GM12878 (cell line): ENCODE data around the gene KCNC1. TPM values are rescaled to one million over a fixed set of nuclear protein-coding genes. Genes with fewer than 3 reads are reported as not detected.

Experiments used
- ATAC-seq: fragments of 200-7000 bp; cut with Tn5 transposase; 3 replicates; pipeline ENCODE4 v1.9.1; 2020; ENCODE audit warnings: mild to moderate bottlenecking, moderate library complexity
- BruUV-seq: library from RNA; stranded (reverse); fragments of 400-500 nt; replicated peaks from 2 replicates; lab custom pipeline; 2021; lab: Mats Ljungman, UMichigan
- CTCF ChIA-PET: fragments of 300-600 bp; sonication (Branson Sonifier 250); formaldehyde crosslinking; extraction: SDS; loops from one replicate; lab custom pipeline; 2021; ENCODE audit warnings: inconsistent platforms; lab: Yijun Ruan, JAX
- POLR2A ChIA-PET: fragments of 350-600 bp; formaldehyde crosslinking; extraction: SDS; loops from one replicate; lab custom pipeline; 2021; ENCODE audit warnings: inconsistent platforms; lab: Charles Lee
- RAD21 ChIA-PET: fragments of 300-600 bp; sonication (Branson Sonifier 250); formaldehyde crosslinking; loops from one replicate; lab custom pipeline; 2023; ENCODE audit warnings: antibody characterized with exemption; ENCODE audit not compliant: unreplicated experiment; lab: Charles Lee
- SMC1A ChIA-PET: fragments of 300-600 bp; sonication (Branson Sonifier 250); formaldehyde crosslinking; loops from one replicate; lab custom pipeline; 2023; ENCODE audit not compliant: unreplicated experiment, uncharacterized antibody; lab: Charles Lee
- DNase-seq: peaks from one replicate; pipeline ENCODE4 v3.0.0-alpha.2; 2011; ENCODE audit warnings: low read depth, low spot score
- FAIRE-seq: peaks from 3 replicates; lab custom pipeline; 2011; peaks lifted over from hg19 to GRCh38; lab: Jason Lieb, UNC
- H2AFZ ChIP-seq: 2 replicates; pipeline ENCODE4 v1.6.0; 2011; ENCODE audit warnings: low read depth, low read length, control low read depth; ENCODE audit not compliant: control insufficient read depth
- H3K27ac ChIP-seq: 2 replicates; pipeline ENCODE4 v1.5.1; 2011; ENCODE audit warnings: control low read depth; ENCODE audit not compliant: control insufficient read depth, insufficient read depth
- H3K27me3 ChIP-seq, 2 experiments: replicated peaks in 1 of 2; 2 replicates each; pipeline versions ENCODE4 v1.6.0 to v1.6.1; 2011; ENCODE audit warnings: low read length in 1 of 2; ENCODE audit not compliant: control insufficient read depth in 2 of 2, insufficient read depth in 2 of 2
- H3K36me3 ChIP-seq, 2 experiments: 2 replicates each; pipeline ENCODE4 v1.5.1; 2011; ENCODE audit warnings: low read length in 1 of 2; ENCODE audit not compliant: control insufficient read depth in 2 of 2, insufficient read depth in 2 of 2
- H3K4me1 ChIP-seq: 2 replicates; pipeline ENCODE4 v1.6.1; 2011; ENCODE audit warnings: mild to moderate bottlenecking, low read length, moderate library complexity, mixed read lengths; ENCODE audit not compliant: control insufficient read depth, insufficient read depth
- H3K4me2 ChIP-seq: 2 replicates; pipeline ENCODE4 v1.6.0; 2011; ENCODE audit warnings: control low read depth; ENCODE audit not compliant: control insufficient read depth, insufficient read depth
- H3K4me3 ChIP-seq: fragments of 200-600 bp; sonication (generic); 2 replicates; pipeline ENCODE4 v1.5.1; 2016
- H3K79me2 ChIP-seq: 2 replicates; pipeline ENCODE4 v1.6.0; 2011; ENCODE audit warnings: low read length; ENCODE audit not compliant: control insufficient read depth, insufficient read depth
- H3K9ac ChIP-seq: 2 replicates; pipeline ENCODE4 v1.8.0; 2011; ENCODE audit warnings: low read length, control low read depth, mixed read lengths; ENCODE audit not compliant: control insufficient read depth, insufficient read depth
- H3K9me3 ChIP-seq: replicated peaks from 3 replicates; pipeline ENCODE4 v1.5.1; 2011; ENCODE audit warnings: mild to moderate bottlenecking, low read length; ENCODE audit not compliant: control insufficient read depth, insufficient read depth
- H4K20me1 ChIP-seq: 2 replicates; pipeline ENCODE4 v1.6.0; 2011; ENCODE audit not compliant: control insufficient read depth, insufficient read depth
- BACH1 ChIP-seq: fragments of 450-650 bp; IDR thresholded peaks from 2 replicates; pipeline ENCODE4 v1.6.1; 2017; ENCODE audit warnings: mild to moderate bottlenecking, borderline replicate concordance
- CBX3 ChIP-seq: fragments of 200-600 bp; sonication (generic); IDR thresholded peaks from 2 replicates; pipeline ENCODE4 v1.6.1; 2016; ENCODE audit warnings: low read depth, borderline replicate concordance
- DPF2 ChIP-seq: fragments of 450-650 bp; IDR thresholded peaks from 2 replicates; pipeline ENCODE4 v1.6.1; 2017; ENCODE audit warnings: mild to moderate bottlenecking
- FOXM1 ChIP-seq: IDR thresholded peaks from 2 replicates; pipeline ENCODE4 v1.6.1; 2012; ENCODE audit warnings: low read depth, mild to moderate bottlenecking, inconsistent platforms, low read length, moderate library complexity
- MTA3 ChIP-seq: IDR thresholded peaks from 2 replicates; pipeline ENCODE4 v1.6.1; 2012; ENCODE audit warnings: low read length, inconsistent platforms, borderline replicate concordance
- NFYB ChIP-seq: IDR thresholded peaks from 2 replicates; pipeline ENCODE4 v1.6.1; 2011; ENCODE audit warnings: low read depth, mild to moderate bottlenecking, low read length, improper control_type of control experiment, moderate library complexity; ENCODE audit not compliant: insufficient read depth
- POLR2AphosphoS5 ChIP-seq: IDR thresholded peaks from 2 replicates; pipeline ENCODE4 v1.6.1; 2011; ENCODE audit warnings: mild to moderate bottlenecking, low read length, inconsistent platforms
- SMAD1 ChIP-seq: fragments of 450-650 bp; IDR thresholded peaks from 2 replicates; pipeline ENCODE4 v1.6.1; 2018; ENCODE audit warnings: mild to moderate bottlenecking, low read depth; ENCODE audit not compliant: partially characterized antibody
- SMAD5 ChIP-seq: IDR thresholded peaks from 2 replicates; pipeline ENCODE4 v1.6.1; 2016; ENCODE audit warnings: antibody characterized with exemption, low read depth
- SPI1 ChIP-seq: IDR thresholded peaks from 2 replicates; pipeline ENCODE4 v1.6.1; 2011; ENCODE audit warnings: low read depth, mild to moderate bottlenecking, low read length, moderate library complexity, borderline replicate concordance; ENCODE audit not compliant: insufficient read depth
- SUZ12 ChIP-seq: fragments of 200-600 bp; sonication (generic); IDR thresholded peaks from one replicate; pipeline ENCODE4 v1.6.1; 2018; ENCODE audit warnings: antibody characterized with exemption, mild to moderate bottlenecking; ENCODE audit not compliant: unreplicated experiment
- TCF12 ChIP-seq: IDR thresholded peaks from 2 replicates; pipeline ENCODE4 v1.6.1; 2011; ENCODE audit warnings: low read depth, mild to moderate bottlenecking, low read length
- YY1 ChIP-seq: IDR thresholded peaks from 2 replicates; pipeline ENCODE4 v1.6.1; 2011; ENCODE audit warnings: low read depth, mild to moderate bottlenecking, low read length
- ZBED1 ChIP-seq: IDR thresholded peaks from 2 replicates; pipeline ENCODE4 v1.6.1; 2016; ENCODE audit warnings: borderline replicate concordance
- WGBS: methylation state at CpG from one replicate; pipeline ENCODE4 v1.1.6; 2016; ENCODE audit warnings: low lambda C conversion rate; ENCODE audit not compliant: insufficient replicate concordance, insufficient coverage; ENCODE audit errors: missing lambda C conversion rate; 5-methylcytosine and 5-hydroxymethylcytosine counted together
- in situ Hi-C: fragments of 300-500 bp; cut with MboI; formaldehyde crosslinking; loops from 9 replicates; pipeline ENCODE4 v1.14.3; 2018; ENCODE audit warnings: mixed read lengths
- intact Hi-C: fragments of 100-400 bp; cut with micrococcal nuclease; formaldehyde crosslinking; loops from one replicate; pipeline ENCODE4 v1.14.2; 2022; ENCODE audit not compliant: unreplicated experiment
- polyA plus RNA-seq, 11 experiments: library from polyadenylated mRNA; depleted of rRNA in 4 of 11; unstranded in 6 of 11; stranded (reverse) in 5 of 11; fragments of >200 nt; fragmentation: Nextera tagmentation in 4 of 11; fragmentation: Illumina TruSeq in 1 of 11; extraction: Ambion mirVana in 4 of 11; extraction: Trizol in 1 of 11; gene quantifications; 1 replicate in 1 of 11; 2 replicates in 10 of 11; pipeline versions ENCODE4 v1.2.1 to v1.2.3, GENCODE V29; 2011 to 2016; ENCODE audit warnings: inconsistent platforms in 2 of 11, missing spikeins in 2 of 11, low read depth in 1 of 11
- total RNA-seq, 4 experiments: library from RNA; depleted of rRNA in 3 of 4; stranded (reverse); fragments of >200 nt in 3 of 4; fragmentation: Illumina TruSeq in 1 of 4; extraction: Trizol in 1 of 4; gene quantifications; 2 replicates each; pipeline versions ENCODE4 v1.2.1 to v1.2.3, GENCODE V29; 2013 to 2021
- TF ChIP-seq, protein P1 (sequence below): fragments of 450-650 bp; formaldehyde crosslinking; IDR thresholded peaks from 2 replicates; pipeline ENCODE4 v1.5.0; 2022; ENCODE audit warnings: mild to moderate bottlenecking, missing genetic modification characterization
- TF ChIP-seq, protein P2 (sequence below): IDR thresholded peaks from 2 replicates; pipeline ENCODE4 v1.6.1; 2011; ENCODE audit warnings: low read depth, low read length, improper control_type of control experiment, borderline replicate concordance
- TF ChIP-seq, protein P3 (sequence below): IDR thresholded peaks from 2 replicates; pipeline ENCODE4 v1.6.1; 2012; ENCODE audit warnings: low read depth, low read length, improper control_type of control experiment

Gene KCNC1
- total and polyA plus RNA-seq, 10 of the 15 experiments (the other 5 are each of a cell fraction or from before 2014, with no cell fraction given) = 0.27 to 0.34 TPM; not detected in 8

DNA sequence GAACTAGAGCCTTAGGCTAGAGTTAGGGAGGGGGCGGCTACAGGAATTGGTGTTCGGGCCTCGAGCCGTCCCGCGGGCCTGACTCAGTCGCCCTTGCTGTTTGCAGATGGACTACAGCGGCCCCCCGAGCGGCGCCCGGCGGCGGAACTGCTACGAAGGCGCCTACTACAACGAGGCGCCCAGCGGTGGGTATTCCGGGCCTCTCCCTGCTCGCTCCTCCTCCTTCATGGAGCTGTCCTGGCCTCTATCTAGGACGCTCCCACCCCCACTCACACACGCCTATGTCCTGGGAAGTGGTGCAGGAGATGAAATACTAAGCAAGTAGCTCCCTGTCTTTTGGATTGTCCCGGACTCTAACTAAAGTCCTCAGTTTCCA, 13.8 kb upstream of the KCNC1 start (continued):
- TF ChIP-seq MTA3 = no peak
- no peak for TF ChIP-seq CBX3
- TF ChIP-seq SMAD1 = no peak
- no peak for TF ChIP-seq BACH1
- TF ChIP-seq, all 136 proteins: peak for 0

- Histone ChIP-seq H3K27me3 (peaks cover 5% of the 10 kb centered on the region in 2 experiments; a peak in 3 of 4 replicates), H2AFZ (no peak overlapping the region), H4K20me1 (no peaks in the 10 kb centered on the region), H3K36me3 (no peaks in the 10 kb centered on the region), H3K9ac (no peak overlapping the region), H3K9me3 (no peaks in the 10 kb centered on the region), H3K79me2 (no peaks in the 10 kb centered on the region)
- DNase-seq (no peak), ATAC-seq (no peak), FAIRE-seq (no peak)
- ChIA-PET POLR2A (no interaction called here), CTCF (interaction anchor here (1.2 to 1.4 kb wide), 2 partner anchors 8 to 10 kb away, joined by 3 to 5 read pairs; no protein-coding TSS in a partner anchor)
- in situ Hi-C loops = no loop called here
- WGBS = 46% methylated on average over 45 of the region's 56 CpGs
- TF ChIP-seq SPI1 (no peak), FOXM1 (no peak), NFYB (no peak), POLR2AphosphoS5 (no peak), CBX3 (no peak), TCF12 (no peak), SMAD5 (no peak), ZBED1 (no peak), SUZ12 (no peak), MTA3 (no peak), DPF2 (no peak), YY1 (no peak)
- TF ChIP-seq, protein P1, sequence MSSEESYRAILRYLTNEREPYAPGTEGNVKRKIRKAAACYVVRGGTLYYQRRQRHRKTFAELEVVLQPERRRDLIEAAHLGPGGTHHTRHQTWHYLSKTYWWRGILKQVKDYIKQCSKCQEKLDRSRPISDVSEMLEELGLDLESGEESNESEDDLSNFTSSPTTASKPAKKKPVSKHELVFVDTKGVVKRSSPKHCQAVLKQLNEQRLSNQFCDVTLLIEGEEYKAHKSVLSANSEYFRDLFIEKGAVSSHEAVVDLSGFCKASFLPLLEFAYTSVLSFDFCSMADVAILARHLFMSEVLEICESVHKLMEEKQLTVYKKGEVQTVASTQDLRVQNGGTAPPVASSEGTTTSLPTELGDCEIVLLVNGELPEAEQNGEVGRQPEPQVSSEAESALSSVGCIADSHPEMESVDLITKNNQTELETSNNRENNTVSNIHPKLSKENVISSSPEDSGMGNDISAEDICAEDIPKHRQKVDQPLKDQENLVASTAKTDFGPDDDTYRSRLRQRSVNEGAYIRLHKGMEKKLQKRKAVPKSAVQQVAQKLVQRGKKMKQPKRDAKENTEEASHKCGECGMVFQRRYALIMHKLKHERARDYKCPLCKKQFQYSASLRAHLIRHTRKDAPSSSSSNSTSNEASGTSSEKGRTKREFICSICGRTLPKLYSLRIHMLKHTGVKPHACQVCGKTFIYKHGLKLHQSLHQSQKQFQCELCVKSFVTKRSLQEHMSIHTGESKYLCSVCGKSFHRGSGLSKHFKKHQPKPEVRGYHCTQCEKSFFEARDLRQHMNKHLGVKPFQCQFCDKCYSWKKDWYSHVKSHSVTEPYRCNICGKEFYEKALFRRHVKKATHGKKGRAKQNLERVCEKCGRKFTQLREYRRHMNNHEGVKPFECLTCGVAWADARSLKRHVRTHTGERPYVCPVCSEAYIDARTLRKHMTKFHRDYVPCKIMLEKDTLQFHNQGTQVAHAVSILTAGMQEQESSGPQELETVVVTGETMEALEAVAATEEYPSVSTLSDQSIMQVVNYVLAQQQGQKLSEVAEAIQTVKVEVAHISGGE (CRISPR knock-in tag) = no peak
- TF ChIP-seq, protein P2, sequence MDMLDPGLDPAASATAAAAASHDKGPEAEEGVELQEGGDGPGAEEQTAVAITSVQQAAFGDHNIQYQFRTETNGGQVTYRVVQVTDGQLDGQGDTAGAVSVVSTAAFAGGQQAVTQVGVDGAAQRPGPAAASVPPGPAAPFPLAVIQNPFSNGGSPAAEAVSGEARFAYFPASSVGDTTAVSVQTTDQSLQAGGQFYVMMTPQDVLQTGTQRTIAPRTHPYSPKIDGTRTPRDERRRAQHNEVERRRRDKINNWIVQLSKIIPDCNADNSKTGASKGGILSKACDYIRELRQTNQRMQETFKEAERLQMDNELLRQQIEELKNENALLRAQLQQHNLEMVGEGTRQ = no peak
- TF ChIP-seq, protein P3, sequence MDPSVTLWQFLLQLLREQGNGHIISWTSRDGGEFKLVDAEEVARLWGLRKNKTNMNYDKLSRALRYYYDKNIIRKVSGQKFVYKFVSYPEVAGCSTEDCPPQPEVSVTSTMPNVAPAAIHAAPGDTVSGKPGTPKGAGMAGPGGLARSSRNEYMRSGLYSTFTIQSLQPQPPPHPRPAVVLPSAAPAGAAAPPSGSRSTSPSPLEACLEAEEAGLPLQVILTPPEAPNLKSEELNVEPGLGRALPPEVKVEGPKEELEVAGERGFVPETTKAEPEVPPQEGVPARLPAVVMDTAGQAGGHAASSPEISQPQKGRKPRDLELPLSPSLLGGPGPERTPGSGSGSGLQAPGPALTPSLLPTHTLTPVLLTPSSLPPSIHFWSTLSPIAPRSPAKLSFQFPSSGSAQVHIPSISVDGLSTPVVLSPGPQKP = no peak
- TF ChIP-seq, all 136 proteins: peak for 0
- Histone ChIP-seq H3K4me1 (no peaks in the 10 kb centered on the region), H3K4me3 (no peak overlapping the region), H3K4me2 (no peak overlapping the region), H3K27ac (no peak overlapping the region)
- intact Hi-C loops = no loop called here
- no TSS peak for BruUV-seq
- ChIA-PET RAD21 (no interaction called here), SMC1A (interaction anchor here (1.5 kb wide), 1 partner anchor 10 kb away, joined by 3 read pairs; no protein-coding TSS in a partner anchor)
Measured at GRCh38 chr11:17721242-17721999, 13.2 kb upstream of the KCNC1 start.
